WTC11 (cell line): Measurements from ENCODE around the gene DNAJC17. TPM values are rescaled to one million over a fixed set of nuclear protein-coding genes. Genes with fewer than 3 reads are reported as not detected.

ENCODE experiments used
- ATAC-seq: fragments of 200-7000 bp; cut with Tn5 transposase; 2 replicates; pipeline ENCODE4 v1.10.0; 2021; ENCODE audit warnings: mild to moderate bottlenecking, moderate library complexity
- CTCF ChIA-PET: fragments of 300-600 bp; sonication (Branson Sonifier 250); formaldehyde crosslinking; loops from one replicate; lab custom pipeline; 2021; ENCODE audit warnings: antibody characterized with exemption; lab: Charles Lee
- POLR2A ChIA-PET: fragments of 350-600 bp; sonication (Branson Sonifier 250); formaldehyde crosslinking; loops from one replicate; lab custom pipeline; 2021; ENCODE audit warnings: antibody characterized with exemption; lab: Charles Lee
- DNase-seq: peaks from one replicate; pipeline ENCODE4 v3.0.0; 2021; ENCODE audit warnings: low spot score
- H3K27ac Mint-ChIP-seq: 2 replicates; pipeline ENCODE4 v1.8.0; 2021; ENCODE audit warnings: mixed read lengths
- H3K27me3 Mint-ChIP-seq: 2 replicates; pipeline ENCODE4 v1.8.0; 2021; ENCODE audit warnings: low read depth, mild to moderate bottlenecking, moderate library complexity, mixed read lengths
- H3K36me3 Mint-ChIP-seq: 2 replicates; pipeline ENCODE4 v1.8.0; 2021; ENCODE audit warnings: mixed read lengths
- H3K4me1 Mint-ChIP-seq: 2 replicates; pipeline ENCODE4 v1.8.0; 2022; ENCODE audit warnings: mixed read lengths
- H3K4me3 Mint-ChIP-seq: 2 replicates; pipeline ENCODE4 v1.8.0; 2021; ENCODE audit warnings: mild to moderate bottlenecking, moderate library complexity, mixed read lengths
- H3K9me3 Mint-ChIP-seq: 2 replicates; pipeline ENCODE4 v1.8.0; 2021; ENCODE audit warnings: mixed read lengths
- CREB1 ChIP-seq: sonication (generic); formaldehyde crosslinking; IDR thresholded peaks from 2 replicates; pipeline ENCODE4 v1.8.0; 2023; ENCODE audit warnings: mild to moderate bottlenecking, missing genetic modification reagents
- CREM ChIP-seq: sonication (generic); formaldehyde crosslinking; IDR thresholded peaks from 2 replicates; pipeline ENCODE4 v1.8.1; 2022; ENCODE audit warnings: mild to moderate bottlenecking, missing genetic modification reagents, moderate library complexity
- EMX1 ChIP-seq: fragments of 250-450 bp; sonication (Bioruptor Pico); IDR thresholded peaks from 2 replicates; pipeline ENCODE4 v1.8.0; 2021; ENCODE audit warnings: mild to moderate bottlenecking
- ETV6 ChIP-seq: sonication (generic); formaldehyde crosslinking; IDR thresholded peaks from 2 replicates; pipeline ENCODE4 v1.8.1; 2022; ENCODE audit warnings: mild to moderate bottlenecking, missing genetic modification reagents
- NFE2L1 ChIP-seq: sonication (generic); formaldehyde crosslinking; IDR thresholded peaks from 2 replicates; pipeline ENCODE4 v1.8.1; 2023; ENCODE audit warnings: missing genetic modification reagents
- NR1H2 ChIP-seq: sonication (generic); formaldehyde crosslinking; IDR thresholded peaks from 2 replicates; pipeline ENCODE4 v1.9.0; 2021; ENCODE audit warnings: mild to moderate bottlenecking, moderate library complexity, missing genetic modification reagents
- NR2C2 ChIP-seq: sonication (generic); formaldehyde crosslinking; IDR thresholded peaks from 2 replicates; pipeline ENCODE4 v1.8.0; 2022; ENCODE audit warnings: mild to moderate bottlenecking, missing genetic modification reagents
- NR3C1 ChIP-seq: sonication (generic); formaldehyde crosslinking; conservative IDR thresholded peaks from 2 replicates; pipeline ENCODE4 v1.8.1; 2023; ENCODE audit warnings: low read depth, mild to moderate bottlenecking, missing genetic modification reagents
- ZNF317 ChIP-seq: sonication (generic); formaldehyde crosslinking; IDR thresholded peaks from 2 replicates; pipeline ENCODE4 v1.8.1; 2023; ENCODE audit warnings: low read depth, mild to moderate bottlenecking, moderate library complexity, missing genetic modification reagents, borderline replicate concordance
- ZNF396 ChIP-seq: fragments of 250-450 bp; sonication (Bioruptor Pico); IDR thresholded peaks from 2 replicates; pipeline ENCODE4 v1.8.0; 2021; ENCODE audit warnings: mild to moderate bottlenecking, moderate library complexity, borderline replicate concordance
- ZNF416 ChIP-seq: fragments of 250-450 bp; sonication (Bioruptor Pico); IDR thresholded peaks from 2 replicates; pipeline ENCODE4 v1.9.0; 2021; ENCODE audit warnings: mild to moderate bottlenecking, inconsistent platforms
- ZNF423 ChIP-seq: fragments of 250-450 bp; sonication (Bioruptor Pico); IDR thresholded peaks from 2 replicates; pipeline ENCODE4 v2.1.2; 2022; ENCODE audit warnings: mild to moderate bottlenecking, moderate library complexity
- ZNF671 ChIP-seq: fragments of 250-450 bp; sonication (Bioruptor Pico); IDR thresholded peaks from 2 replicates; pipeline ENCODE4 v1.8.0; 2021; ENCODE audit warnings: mild to moderate bottlenecking
- total RNA-seq: library from RNA; stranded (reverse); gene quantifications from 3 replicates; pipeline ENCODE4 v1.2.3, GENCODE V29; 2021
- TF ChIP-seq, protein P1 (sequence below): sonication (generic); formaldehyde crosslinking; IDR thresholded peaks from 2 replicates; pipeline ENCODE4 v1.8.1; 2023; ENCODE audit warnings: mild to moderate bottlenecking, missing genetic modification reagents, moderate library complexity
- TF ChIP-seq, protein P2 (sequence below): sonication (generic); formaldehyde crosslinking; IDR thresholded peaks from 2 replicates; pipeline ENCODE4 v1.8.1; 2022; ENCODE audit warnings: missing genetic modification reagents, borderline replicate concordance
- TF ChIP-seq, protein P3 (sequence below): sonication (generic); formaldehyde crosslinking; IDR thresholded peaks from 2 replicates; pipeline ENCODE4 v1.8.0; 2022; ENCODE audit warnings: missing genetic modification reagents
- TF ChIP-seq, protein P4 (sequence below): sonication (generic); formaldehyde crosslinking; IDR thresholded peaks from 2 replicates; pipeline ENCODE4 v1.8.1; 2023; ENCODE audit warnings: mild to moderate bottlenecking, missing genetic modification reagents, borderline replicate concordance
- TF ChIP-seq, protein P5 (sequence below): fragments of 250-450 bp; sonication (Bioruptor Pico); IDR thresholded peaks from 2 replicates; pipeline ENCODE4 v2.1.2; 2022; ENCODE audit warnings: mild to moderate bottlenecking, moderate library complexity

Gene DNAJC17
- total RNA-seq, 1 experiment from 2014 or later, result 49.8 TPM

DNA sequence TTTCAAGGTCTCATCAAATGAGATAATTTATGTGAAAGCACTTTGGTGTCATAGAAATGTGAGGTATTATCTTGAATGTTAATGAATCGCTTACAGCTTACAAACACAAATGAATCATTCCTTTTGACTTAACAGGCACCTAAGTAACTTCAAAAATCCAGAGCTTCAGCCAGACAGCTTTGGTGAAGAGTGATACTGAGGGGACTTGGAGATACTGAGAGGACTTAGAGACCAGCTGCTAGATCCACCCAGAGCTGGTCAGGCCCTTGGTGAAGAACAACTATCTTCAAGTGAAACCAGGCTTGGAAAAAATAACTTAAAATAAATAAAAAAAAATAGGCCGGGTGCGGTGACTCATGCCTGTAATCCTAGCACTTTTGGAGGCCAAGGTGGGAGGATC lies 16.6 kb downstream of the DNAJC17 start:
- Mint-ChIP-seq H3K9me3 (no peaks in the 10 kb centered on the region), H3K36me3 (peaks cover 10% of the 10 kb centered on the region), H3K4me3 (no peak overlapping the region), H3K4me1 (peaks cover 53% of the 10 kb centered on the region), H3K27ac (no peak overlapping the region), H3K27me3 (no peaks in the 10 kb centered on the region)
- ChIA-PET CTCF (interaction anchor here (1.5 to 2.2 kb wide), 2 partner anchors 67 to 103 kb away, joined by 3 to 6 read pairs; partner anchors contain the start of gene VPS18), POLR2A (no interaction called here)
- TF ChIP-seq NR1H2 (no peak), NR3C1 (CRISPR knock-in tag) (no peak), ZNF317 (CRISPR knock-in tag) (no peak), ZNF671 (CRISPR knock-in tag) (no peak), ZNF423 (CRISPR knock-in tag) (no peak), NFE2L1 (CRISPR knock-in tag) (no peak), ZNF396 (CRISPR knock-in tag) (no peak), NR2C2 (CRISPR knock-in tag) (no peak), CREM (CRISPR knock-in tag) (no peak), ZNF416 (no peak), EMX1 (CRISPR knock-in tag) (no peak), ETV6 (no peak), CREB1 (CRISPR knock-in tag) (no peak)
- TF ChIP-seq, protein P1, sequence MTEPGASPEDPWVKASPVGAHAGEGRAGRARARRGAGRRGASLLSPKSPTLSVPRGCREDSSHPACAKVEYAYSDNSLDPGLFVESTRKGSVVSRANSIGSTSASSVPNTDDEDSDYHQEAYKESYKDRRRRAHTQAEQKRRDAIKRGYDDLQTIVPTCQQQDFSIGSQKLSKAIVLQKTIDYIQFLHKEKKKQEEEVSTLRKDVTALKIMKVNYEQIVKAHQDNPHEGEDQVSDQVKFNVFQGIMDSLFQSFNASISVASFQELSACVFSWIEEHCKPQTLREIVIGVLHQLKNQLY (CRISPR knock-in tag), result no peak
- TF ChIP-seq, protein P2, sequence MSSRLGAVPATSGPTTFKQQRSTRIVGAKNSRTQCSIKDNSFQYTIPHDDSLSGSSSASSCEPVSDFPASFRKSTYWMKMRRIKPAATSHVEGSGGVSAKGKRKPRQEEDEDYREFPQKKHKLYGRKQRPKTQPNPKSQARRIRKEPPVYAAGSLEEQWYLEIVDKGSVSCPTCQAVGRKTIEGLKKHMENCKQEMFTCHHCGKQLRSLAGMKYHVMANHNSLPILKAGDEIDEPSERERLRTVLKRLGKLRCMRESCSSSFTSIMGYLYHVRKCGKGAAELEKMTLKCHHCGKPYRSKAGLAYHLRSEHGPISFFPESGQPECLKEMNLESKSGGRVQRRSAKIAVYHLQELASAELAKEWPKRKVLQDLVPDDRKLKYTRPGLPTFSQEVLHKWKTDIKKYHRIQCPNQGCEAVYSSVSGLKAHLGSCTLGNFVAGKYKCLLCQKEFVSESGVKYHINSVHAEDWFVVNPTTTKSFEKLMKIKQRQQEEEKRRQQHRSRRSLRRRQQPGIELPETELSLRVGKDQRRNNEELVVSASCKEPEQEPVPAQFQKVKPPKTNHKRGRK (CRISPR knock-in tag), result no peak
- TF ChIP-seq, protein P3, sequence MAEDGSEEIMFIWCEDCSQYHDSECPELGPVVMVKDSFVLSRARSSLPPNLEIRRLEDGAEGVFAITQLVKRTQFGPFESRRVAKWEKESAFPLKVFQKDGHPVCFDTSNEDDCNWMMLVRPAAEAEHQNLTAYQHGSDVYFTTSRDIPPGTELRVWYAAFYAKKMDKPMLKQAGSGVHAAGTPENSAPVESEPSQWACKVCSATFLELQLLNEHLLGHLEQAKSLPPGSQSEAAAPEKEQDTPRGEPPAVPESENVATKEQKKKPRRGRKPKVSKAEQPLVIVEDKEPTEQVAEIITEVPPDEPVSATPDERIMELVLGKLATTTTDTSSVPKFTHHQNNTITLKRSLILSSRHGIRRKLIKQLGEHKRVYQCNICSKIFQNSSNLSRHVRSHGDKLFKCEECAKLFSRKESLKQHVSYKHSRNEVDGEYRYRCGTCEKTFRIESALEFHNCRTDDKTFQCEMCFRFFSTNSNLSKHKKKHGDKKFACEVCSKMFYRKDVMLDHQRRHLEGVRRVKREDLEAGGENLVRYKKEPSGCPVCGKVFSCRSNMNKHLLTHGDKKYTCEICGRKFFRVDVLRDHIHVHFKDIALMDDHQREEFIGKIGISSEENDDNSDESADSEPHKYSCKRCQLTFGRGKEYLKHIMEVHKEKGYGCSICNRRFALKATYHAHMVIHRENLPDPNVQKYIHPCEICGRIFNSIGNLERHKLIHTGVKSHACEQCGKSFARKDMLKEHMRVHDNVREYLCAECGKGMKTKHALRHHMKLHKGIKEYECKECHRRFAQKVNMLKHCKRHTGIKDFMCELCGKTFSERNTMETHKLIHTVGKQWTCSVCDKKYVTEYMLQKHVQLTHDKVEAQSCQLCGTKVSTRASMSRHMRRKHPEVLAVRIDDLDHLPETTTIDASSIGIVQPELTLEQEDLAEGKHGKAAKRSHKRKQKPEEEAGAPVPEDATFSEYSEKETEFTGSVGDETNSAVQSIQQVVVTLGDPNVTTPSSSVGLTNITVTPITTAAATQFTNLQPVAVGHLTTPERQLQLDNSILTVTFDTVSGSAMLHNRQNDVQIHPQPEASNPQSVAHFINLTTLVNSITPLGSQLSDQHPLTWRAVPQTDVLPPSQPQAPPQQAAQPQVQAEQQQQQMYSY (CRISPR knock-in tag), result no peak
- TF ChIP-seq, protein P4, sequence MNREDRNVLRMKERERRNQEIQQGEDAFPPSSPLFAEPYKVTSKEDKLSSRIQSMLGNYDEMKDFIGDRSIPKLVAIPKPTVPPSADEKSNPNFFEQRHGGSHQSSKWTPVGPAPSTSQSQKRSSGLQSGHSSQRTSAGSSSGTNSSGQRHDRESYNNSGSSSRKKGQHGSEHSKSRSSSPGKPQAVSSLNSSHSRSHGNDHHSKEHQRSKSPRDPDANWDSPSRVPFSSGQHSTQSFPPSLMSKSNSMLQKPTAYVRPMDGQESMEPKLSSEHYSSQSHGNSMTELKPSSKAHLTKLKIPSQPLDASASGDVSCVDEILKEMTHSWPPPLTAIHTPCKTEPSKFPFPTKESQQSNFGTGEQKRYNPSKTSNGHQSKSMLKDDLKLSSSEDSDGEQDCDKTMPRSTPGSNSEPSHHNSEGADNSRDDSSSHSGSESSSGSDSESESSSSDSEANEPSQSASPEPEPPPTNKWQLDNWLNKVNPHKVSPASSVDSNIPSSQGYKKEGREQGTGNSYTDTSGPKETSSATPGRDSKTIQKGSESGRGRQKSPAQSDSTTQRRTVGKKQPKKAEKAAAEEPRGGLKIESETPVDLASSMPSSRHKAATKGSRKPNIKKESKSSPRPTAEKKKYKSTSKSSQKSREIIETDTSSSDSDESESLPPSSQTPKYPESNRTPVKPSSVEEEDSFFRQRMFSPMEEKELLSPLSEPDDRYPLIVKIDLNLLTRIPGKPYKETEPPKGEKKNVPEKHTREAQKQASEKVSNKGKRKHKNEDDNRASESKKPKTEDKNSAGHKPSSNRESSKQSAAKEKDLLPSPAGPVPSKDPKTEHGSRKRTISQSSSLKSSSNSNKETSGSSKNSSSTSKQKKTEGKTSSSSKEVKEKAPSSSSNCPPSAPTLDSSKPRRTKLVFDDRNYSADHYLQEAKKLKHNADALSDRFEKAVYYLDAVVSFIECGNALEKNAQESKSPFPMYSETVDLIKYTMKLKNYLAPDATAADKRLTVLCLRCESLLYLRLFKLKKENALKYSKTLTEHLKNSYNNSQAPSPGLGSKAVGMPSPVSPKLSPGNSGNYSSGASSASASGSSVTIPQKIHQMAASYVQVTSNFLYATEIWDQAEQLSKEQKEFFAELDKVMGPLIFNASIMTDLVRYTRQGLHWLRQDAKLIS (CRISPR knock-in tag), result no peak
- DNase-seq (no peak), ATAC-seq (no peak)

DNA sequence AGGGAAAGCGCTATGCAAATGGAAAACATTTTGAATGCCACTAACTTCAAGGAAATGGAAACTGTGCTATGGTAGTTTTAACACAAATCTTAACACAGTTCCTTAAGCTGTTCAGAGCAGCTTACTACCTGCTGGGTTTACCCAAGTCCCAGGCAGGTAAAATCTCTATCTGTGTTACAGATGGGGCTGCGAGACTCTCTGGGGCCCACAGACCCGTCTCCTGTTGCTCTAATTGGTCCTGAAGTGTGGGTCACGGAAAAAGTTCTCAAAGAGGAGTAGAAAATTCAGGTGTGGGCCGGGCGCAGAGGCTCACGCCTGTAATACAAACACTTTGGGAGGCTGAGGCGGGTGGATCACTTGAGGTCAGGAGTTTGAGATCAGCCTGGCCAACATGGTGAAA lies 17.3 kb downstream of the DNAJC17 start:
- ATAC-seq, result no peak
- POLR2A ChIA-PET, result no interaction called here
- CTCF ChIA-PET, result interaction anchor here (0.6 to 2.2 kb wide), 7 partner anchors 43 to 200 kb away, joined by 3 to 9 read pairs (median 4); partner anchors contain the start of genes SPINT1 and VPS18
- Mint-ChIP-seq H3K27ac (peak overlapping the region; percentile 34), H3K4me3 (no peak overlapping the region), H3K36me3 (peaks cover 10% of the 10 kb centered on the region), H3K9me3 (no peaks in the 10 kb centered on the region), H3K27me3 (no peaks in the 10 kb centered on the region), H3K4me1 (peaks cover 55% of the 10 kb centered on the region)
- TF ChIP-seq, protein P5, sequence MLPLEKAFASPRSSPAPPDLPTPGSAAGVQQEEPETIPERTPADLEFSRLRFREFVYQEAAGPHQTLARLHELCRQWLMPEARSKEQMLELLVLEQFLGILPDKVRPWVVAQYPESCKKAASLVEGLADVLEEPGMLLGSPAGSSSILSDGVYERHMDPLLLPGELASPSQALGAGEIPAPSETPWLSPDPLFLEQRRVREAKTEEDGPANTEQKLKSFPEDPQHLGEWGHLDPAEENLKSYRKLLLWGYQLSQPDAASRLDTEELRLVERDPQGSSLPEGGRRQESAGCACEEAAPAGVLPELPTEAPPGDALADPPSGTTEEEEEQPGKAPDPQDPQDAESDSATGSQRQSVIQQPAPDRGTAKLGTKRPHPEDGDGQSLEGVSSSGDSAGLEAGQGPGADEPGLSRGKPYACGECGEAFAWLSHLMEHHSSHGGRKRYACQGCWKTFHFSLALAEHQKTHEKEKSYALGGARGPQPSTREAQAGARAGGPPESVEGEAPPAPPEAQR (CRISPR knock-in tag), result no peak
- TF ChIP-seq ZNF317 (CRISPR knock-in tag) (no peak), ZNF423 (CRISPR knock-in tag) (no peak)
- DNase-seq, result no peak
